ENCODE measurements around the gene RPH3AL.
"Not testable (repeated sequence)": the region's sequence is repeated elsewhere in the genome, so short reads cannot be mapped to it uniquely, and the experiment has no call there.

- TF ChIP-seq CTCF (tag by site-specific recombination; IDR thresholded peaks at IDR 0.05); GLI2 (tag by site-specific recombination; IDR thresholded peaks at IDR 0.05; ENCODE audit: borderline replicate concordance, low read depth); TCF7L2 (IDR thresholded peaks at IDR 0.05; ENCODE audit: borderline replicate concordance, low read depth, low read length); ZFP37 (tag by site-specific recombination; IDR thresholded peaks at IDR 0.05); ZNF292 (tag by site-specific recombination; IDR thresholded peaks at IDR 0.05; ENCODE audit: borderline replicate concordance, low read depth); MZF1 (tag by site-specific recombination; IDR thresholded peaks at IDR 0.05; ENCODE audit: borderline replicate concordance); REPIN1 (tag by site-specific recombination; IDR thresholded peaks at IDR 0.05; ENCODE audit: low read depth); ZNF354C (tag by site-specific recombination; IDR thresholded peaks at IDR 0.05; ENCODE audit: borderline replicate concordance, low read depth): not testable (repeated sequence)
Observed at GRCh38 chr17:198225-198624, 154.4 kb downstream of the RPH3AL start.
